WTC11 (cell line): ENCODE data around the gene GCC1. TPM values are rescaled to one million over a fixed set of nuclear protein-coding genes. Genes with fewer than 3 reads are reported as not detected.
"Not testable (repeated sequence)": the region's sequence is repeated elsewhere in the genome, so short reads cannot be mapped to it uniquely, and the experiment has no call there.

Experiments
- ATAC-seq: fragments of 200-7000 bp; cut with Tn5 transposase; 2 replicates; pipeline ENCODE4 v1.10.0; 2021; ENCODE audit warnings: mild to moderate bottlenecking, moderate library complexity
- CTCF ChIA-PET: fragments of 300-600 bp; sonication (Branson Sonifier 250); formaldehyde crosslinking; loops from one replicate; lab custom pipeline; 2021; ENCODE audit warnings: antibody characterized with exemption; lab: Charles Lee
- POLR2A ChIA-PET: fragments of 350-600 bp; sonication (Branson Sonifier 250); formaldehyde crosslinking; loops from one replicate; lab custom pipeline; 2021; ENCODE audit warnings: antibody characterized with exemption; lab: Charles Lee
- DNase-seq: peaks from one replicate; pipeline ENCODE4 v3.0.0; 2021; ENCODE audit warnings: low spot score
- H3K27ac Mint-ChIP-seq: 2 replicates; pipeline ENCODE4 v1.8.0; 2021; ENCODE audit warnings: mixed read lengths
- H3K27me3 Mint-ChIP-seq: 2 replicates; pipeline ENCODE4 v1.8.0; 2021; ENCODE audit warnings: low read depth, mild to moderate bottlenecking, moderate library complexity, mixed read lengths
- H3K36me3 Mint-ChIP-seq: 2 replicates; pipeline ENCODE4 v1.8.0; 2021; ENCODE audit warnings: mixed read lengths
- H3K4me1 Mint-ChIP-seq: 2 replicates; pipeline ENCODE4 v1.8.0; 2022; ENCODE audit warnings: mixed read lengths
- H3K4me3 Mint-ChIP-seq: 2 replicates; pipeline ENCODE4 v1.8.0; 2021; ENCODE audit warnings: mild to moderate bottlenecking, moderate library complexity, mixed read lengths
- H3K9me3 Mint-ChIP-seq: 2 replicates; pipeline ENCODE4 v1.8.0; 2021; ENCODE audit warnings: mixed read lengths
- ARID4B ChIP-seq: sonication (generic); formaldehyde crosslinking; IDR thresholded peaks from 2 replicates; pipeline ENCODE4 v1.8.0; 2023; ENCODE audit warnings: missing genetic modification reagents, mild to moderate bottlenecking, borderline replicate concordance
- E2F1 ChIP-seq: sonication (generic); formaldehyde crosslinking; IDR thresholded peaks from 2 replicates; pipeline ENCODE4 v1.8.0; 2022; ENCODE audit warnings: mild to moderate bottlenecking, missing genetic modification reagents
- E2F4 ChIP-seq: sonication (generic); formaldehyde crosslinking; IDR thresholded peaks from 2 replicates; pipeline ENCODE4 v1.8.1; 2022; ENCODE audit warnings: low read depth, mild to moderate bottlenecking, moderate library complexity, missing genetic modification reagents, borderline replicate concordance
- GRHL2 ChIP-seq: fragments of 250-450 bp; sonication (Bioruptor Pico); IDR thresholded peaks from 2 replicates; pipeline ENCODE4 v1.8.0; 2022; ENCODE audit warnings: mild to moderate bottlenecking, moderate library complexity; ENCODE audit not compliant: insufficient replicate concordance, severe bottlenecking
- GTF2I ChIP-seq: fragments of 250-450 bp; sonication (Bioruptor Pico); conservative IDR thresholded peaks from 2 replicates; pipeline ENCODE4 v1.4.0; 2021; ENCODE audit warnings: mild to moderate bottlenecking
- HMGA2 ChIP-seq: fragments of 250-450 bp; sonication (Bioruptor Pico); IDR thresholded peaks from 2 replicates; pipeline ENCODE4 v1.4.0; 2021; ENCODE audit warnings: mild to moderate bottlenecking, moderate library complexity
- IRF2 ChIP-seq: sonication (generic); formaldehyde crosslinking; IDR thresholded peaks from 2 replicates; pipeline ENCODE4 v1.8.0; 2022; ENCODE audit warnings: low read depth, missing genetic modification reagents, borderline replicate concordance
- MXD4 ChIP-seq: fragments of 250-450 bp; sonication (Bioruptor Pico); IDR thresholded peaks from 2 replicates; pipeline ENCODE4 v1.8.0; 2021; ENCODE audit warnings: mild to moderate bottlenecking, moderate library complexity, borderline replicate concordance
- MYBL2 ChIP-seq: sonication (generic); formaldehyde crosslinking; IDR thresholded peaks from 2 replicates; pipeline ENCODE4 v1.8.1; 2023; ENCODE audit warnings: mild to moderate bottlenecking, moderate library complexity, missing genetic modification reagents
- NFE2L1 ChIP-seq: sonication (generic); formaldehyde crosslinking; IDR thresholded peaks from 2 replicates; pipeline ENCODE4 v1.8.1; 2023; ENCODE audit warnings: missing genetic modification reagents
- RORB ChIP-seq: fragments of 250-450 bp; sonication (Bioruptor Pico); IDR thresholded peaks from 2 replicates; pipeline ENCODE4 v1.9.0; 2021; ENCODE audit warnings: mild to moderate bottlenecking
- SOX15 ChIP-seq: fragments of 250-450 bp; sonication (Bioruptor Pico); IDR thresholded peaks from 2 replicates; pipeline ENCODE4 v1.9.0; 2021; ENCODE audit warnings: mild to moderate bottlenecking
- TCF7 ChIP-seq: sonication (generic); formaldehyde crosslinking; IDR thresholded peaks from 2 replicates; pipeline ENCODE4 v1.8.0; 2022; ENCODE audit warnings: mild to moderate bottlenecking, low read depth, missing genetic modification reagents, moderate library complexity
- TEAD4 ChIP-seq: sonication (generic); formaldehyde crosslinking; IDR thresholded peaks from 2 replicates; pipeline ENCODE4 v1.8.0; 2022; ENCODE audit warnings: mild to moderate bottlenecking, missing genetic modification reagents
- ZBTB21 ChIP-seq: sonication (generic); formaldehyde crosslinking; IDR thresholded peaks from 2 replicates; pipeline ENCODE4 v1.8.1; 2023; ENCODE audit warnings: mild to moderate bottlenecking, missing genetic modification reagents, borderline replicate concordance
- ZNF121 ChIP-seq: sonication (generic); formaldehyde crosslinking; IDR thresholded peaks from 2 replicates; pipeline ENCODE4 v1.8.0; 2023; ENCODE audit warnings: missing genetic modification reagents
- ZNF219 ChIP-seq: sonication (generic); formaldehyde crosslinking; IDR thresholded peaks from 2 replicates; pipeline ENCODE4 v1.8.0; 2023; ENCODE audit warnings: missing genetic modification reagents, mild to moderate bottlenecking, borderline replicate concordance
- total RNA-seq: library from RNA; stranded (reverse); gene quantifications from 3 replicates; pipeline ENCODE4 v1.2.3, GENCODE V29; 2021

The GCC1 gene
- total RNA-seq, 1 experiment from 2014 or later, result 13.2 TPM

GRCh38 chr7:127541548-127541947, 43.8 kb downstream of the GCC1 start:
- CTCF ChIA-PET, result no interaction called here
- Mint-ChIP-seq H3K36me3 (peaks cover 12% of the 10 kb centered on the region), H3K4me3 (no peak overlapping the region), H3K27ac (no peak overlapping the region), H3K9me3 (peaks cover 40% of the 10 kb centered on the region), H3K27me3 (peaks cover 95% of the 10 kb centered on the region)
- ATAC-seq, result no peak
- POLR2A ChIA-PET, result no interaction called here
- TF ChIP-seq GTF2I (CRISPR knock-in tag), result no peak
- TF ChIP-seq E2F4 (CRISPR knock-in tag), result no peak
- no peak for TF ChIP-seq NFE2L1 (CRISPR knock-in tag)
- no peak for TF ChIP-seq MXD4
- TF ChIP-seq RORB, result no peak
- no peak for TF ChIP-seq IRF2 (CRISPR knock-in tag)
- TF ChIP-seq E2F1 (CRISPR knock-in tag), result no peak
- no peak for TF ChIP-seq TCF7 (CRISPR knock-in tag)
- TF ChIP-seq, all 79 proteins: peak for 0
- H3K4me1 Mint-ChIP-seq, result peaks cover 7% of the 10 kb centered on the region
- DNase-seq, result no peak

- H3K9me3 Mint-ChIP-seq, result peaks cover 29% of the 10 kb centered on the region
- peaks cover 97% of the 10 kb centered on the region for H3K27me3 Mint-ChIP-seq
- POLR2A ChIA-PET, H3K27ac Mint-ChIP-seq, CTCF ChIA-PET, DNase-seq, H3K4me3 Mint-ChIP-seq, ATAC-seq, H3K36me3 Mint-ChIP-seq: not testable (repeated sequence)
- H3K4me1 Mint-ChIP-seq, result peaks cover 14% of the 10 kb centered on the region
Observed at GRCh38 chr7:127540461-127540860, 44.9 kb downstream of the GCC1 start.

GRCh38 chr7:127539116-127539515, 46.3 kb downstream of the GCC1 start:
- TF ChIP-seq ZNF121 (CRISPR knock-in tag), result no peak
- no peak for TF ChIP-seq MYBL2 (CRISPR knock-in tag)
- TF ChIP-seq TEAD4, result no peak
- no peak for TF ChIP-seq ARID4B (CRISPR knock-in tag)
- no peak for TF ChIP-seq HMGA2 (CRISPR knock-in tag)
- no peak for TF ChIP-seq ZBTB21 (CRISPR knock-in tag)
- TF ChIP-seq ZNF219, result no peak
- TF ChIP-seq SOX15 (CRISPR knock-in tag), result no peak
- TF ChIP-seq GRHL2 (CRISPR knock-in tag), result no peak
- H3K27me3 Mint-ChIP-seq, result peaks cover 97% of the 10 kb centered on the region
- no peak for DNase-seq
- ChIA-PET POLR2A (no interaction called here), CTCF (no interaction called here)
- H3K9me3 Mint-ChIP-seq, result peaks cover 16% of the 10 kb centered on the region
- H3K4me3 Mint-ChIP-seq, result no peak overlapping the region
- H3K4me1 Mint-ChIP-seq, result peaks cover 14% of the 10 kb centered on the region
- no peaks in the 10 kb centered on the region for H3K36me3 Mint-ChIP-seq
- no peak overlapping the region for H3K27ac Mint-ChIP-seq
- no peak for ATAC-seq
